Stimulated activated naive CD8-positive, alpha-beta T cell treated with anti-CD3 and anti-CD28 coated beads, Interleukin-15, Interleukin-2, amounts not matched to agents 100 U/mL and 50 U/mL, for 24 hours (primary cell): ENCODE results near the gene OR11H7.
"Not testable (repeated sequence)": the region's sequence is repeated elsewhere in the genome, so short reads cannot be mapped to it uniquely, and the experiment has no call there.

Experiments
- ATAC-seq: fragments of 150-1000 bp; cut with Tn5 transposase; one replicate; pipeline ENCODE4 v1.10.0; 2021
- DNase-seq: peaks from one replicate; pipeline ENCODE4 v3.0.0; 2021

The OR11H7 gene

GRCh38 chr14:20278414-20278813 lies 49.6 kb downstream of the OR11H7 start:
- ATAC-seq (no peak), DNase-seq (no peak)

GRCh38 chr14:20280265-20280664 lies 51.5 kb downstream of the OR11H7 start:
- not testable (repeated sequence) for DNase-seq, ATAC-seq
